GM12878 (cell line): ENCODE data around the gene C1RL. TPM values are rescaled to one million over a fixed set of nuclear protein-coding genes. Genes with fewer than 3 reads are reported as not detected.

Source experiments
- ATAC-seq: fragments of 200-7000 bp; cut with Tn5 transposase; 3 replicates; pipeline ENCODE4 v1.9.1; 2020; ENCODE audit warnings: mild to moderate bottlenecking, moderate library complexity
- BruUV-seq: library from RNA; stranded (reverse); fragments of 400-500 nt; replicated peaks from 2 replicates; lab custom pipeline; 2021; lab: Mats Ljungman, UMichigan
- CTCF ChIA-PET: fragments of 300-600 bp; sonication (Branson Sonifier 250); formaldehyde crosslinking; extraction: SDS; loops from one replicate; lab custom pipeline; 2021; ENCODE audit warnings: inconsistent platforms; lab: Yijun Ruan, JAX
- POLR2A ChIA-PET: fragments of 350-600 bp; formaldehyde crosslinking; extraction: SDS; loops from one replicate; lab custom pipeline; 2021; ENCODE audit warnings: inconsistent platforms; lab: Charles Lee
- RAD21 ChIA-PET: fragments of 300-600 bp; sonication (Branson Sonifier 250); formaldehyde crosslinking; loops from one replicate; lab custom pipeline; 2023; ENCODE audit warnings: antibody characterized with exemption; ENCODE audit not compliant: unreplicated experiment; lab: Charles Lee
- SMC1A ChIA-PET: fragments of 300-600 bp; sonication (Branson Sonifier 250); formaldehyde crosslinking; loops from one replicate; lab custom pipeline; 2023; ENCODE audit not compliant: unreplicated experiment, uncharacterized antibody; lab: Charles Lee
- DNase-seq: peaks from one replicate; pipeline ENCODE4 v3.0.0-alpha.2; 2011; ENCODE audit warnings: low read depth, low spot score
- FAIRE-seq: peaks from 3 replicates; lab custom pipeline; 2011; peaks lifted over from hg19 to GRCh38; lab: Jason Lieb, UNC
- H2AFZ ChIP-seq: 2 replicates; pipeline ENCODE4 v1.6.0; 2011; ENCODE audit warnings: low read depth, low read length, control low read depth; ENCODE audit not compliant: control insufficient read depth
- H3K27ac ChIP-seq: 2 replicates; pipeline ENCODE4 v1.5.1; 2011; ENCODE audit warnings: control low read depth; ENCODE audit not compliant: control insufficient read depth, insufficient read depth
- H3K27me3 ChIP-seq, 2 experiments: replicated peaks in 1 of 2; 2 replicates each; pipeline versions ENCODE4 v1.6.0 to v1.6.1; 2011; ENCODE audit warnings: low read length in 1 of 2; ENCODE audit not compliant: control insufficient read depth in 2 of 2, insufficient read depth in 2 of 2
- H3K36me3 ChIP-seq, 2 experiments: 2 replicates each; pipeline ENCODE4 v1.5.1; 2011; ENCODE audit warnings: low read length in 1 of 2; ENCODE audit not compliant: control insufficient read depth in 2 of 2, insufficient read depth in 2 of 2
- H3K4me1 ChIP-seq: 2 replicates; pipeline ENCODE4 v1.6.1; 2011; ENCODE audit warnings: mild to moderate bottlenecking, low read length, moderate library complexity, mixed read lengths; ENCODE audit not compliant: control insufficient read depth, insufficient read depth
- H3K4me2 ChIP-seq: 2 replicates; pipeline ENCODE4 v1.6.0; 2011; ENCODE audit warnings: control low read depth; ENCODE audit not compliant: control insufficient read depth, insufficient read depth
- H3K4me3 ChIP-seq: fragments of 200-600 bp; sonication (generic); 2 replicates; pipeline ENCODE4 v1.5.1; 2016
- H3K79me2 ChIP-seq: 2 replicates; pipeline ENCODE4 v1.6.0; 2011; ENCODE audit warnings: low read length; ENCODE audit not compliant: control insufficient read depth, insufficient read depth
- H3K9ac ChIP-seq: 2 replicates; pipeline ENCODE4 v1.8.0; 2011; ENCODE audit warnings: low read length, control low read depth, mixed read lengths; ENCODE audit not compliant: control insufficient read depth, insufficient read depth
- H3K9me3 ChIP-seq: replicated peaks from 3 replicates; pipeline ENCODE4 v1.5.1; 2011; ENCODE audit warnings: mild to moderate bottlenecking, low read length; ENCODE audit not compliant: control insufficient read depth, insufficient read depth
- H4K20me1 ChIP-seq: 2 replicates; pipeline ENCODE4 v1.6.0; 2011; ENCODE audit not compliant: control insufficient read depth, insufficient read depth
- ASH2L ChIP-seq: fragments of 300-600, 200-600 bp; sonication (generic); IDR thresholded peaks from 2 replicates; pipeline ENCODE4 v1.6.1; 2017; ENCODE audit warnings: low read depth, mild to moderate bottlenecking, borderline replicate concordance
- BCL11A ChIP-seq: IDR thresholded peaks from 2 replicates; pipeline ENCODE4 v1.6.1; 2011; ENCODE audit warnings: low read depth, low read length
- CHD1 ChIP-seq: IDR thresholded peaks from 2 replicates; pipeline ENCODE4 v1.6.1; 2012; ENCODE audit warnings: low read depth, low read length, improper control_type of control experiment
- EED ChIP-seq: sonication (generic); IDR thresholded peaks from 2 replicates; pipeline ENCODE4 v1.6.1; 2016; ENCODE audit warnings: antibody characterized with exemption, low read depth
- IKZF1 ChIP-seq: fragments of 450-650 bp; conservative IDR thresholded peaks from 2 replicates; pipeline ENCODE4 v1.6.1; 2017; ENCODE audit warnings: antibody characterized with exemption, mild to moderate bottlenecking
- MYB ChIP-seq: fragments of 150-350 bp; IDR thresholded peaks from 2 replicates; pipeline ENCODE4 v1.6.1; 2014; ENCODE audit warnings: mild to moderate bottlenecking, low read depth, low read length, borderline replicate concordance
- PAX5 ChIP-seq: IDR thresholded peaks from 2 replicates; pipeline ENCODE4 v1.6.1; 2011; ENCODE audit warnings: low read depth, low read length, borderline replicate concordance
- POLR2A ChIP-seq: IDR thresholded peaks from 2 replicates; pipeline ENCODE4 v1.6.1; 2011; ENCODE audit warnings: low read depth, mild to moderate bottlenecking, low read length
- RCOR1 ChIP-seq: conservative IDR thresholded peaks from 2 replicates; pipeline ENCODE4 v1.6.1; 2012; ENCODE audit warnings: low read depth, low read length, improper control_type of control experiment
- RELA ChIP-seq: fragments of 450-650 bp; IDR thresholded peaks from 2 replicates; pipeline ENCODE4 v1.8.0; 2014; ENCODE audit warnings: borderline replicate concordance; ENCODE audit not compliant: partially characterized antibody
- RFX5 ChIP-seq: IDR thresholded peaks from 2 replicates; pipeline ENCODE4 v1.6.1; 2011; ENCODE audit warnings: low read depth, low read length, improper control_type of control experiment
- RUNX3 ChIP-seq: IDR thresholded peaks from 2 replicates; pipeline ENCODE4 v1.6.1; 2012; ENCODE audit warnings: low read length, inconsistent platforms
- SMC3 ChIP-seq: IDR thresholded peaks from 2 replicates; pipeline ENCODE4 v1.6.1; 2011; ENCODE audit warnings: low read length, improper control_type of control experiment, borderline replicate concordance
- TAF1 ChIP-seq: IDR thresholded peaks from 2 replicates; pipeline ENCODE4 v1.6.1; 2011; ENCODE audit warnings: mild to moderate bottlenecking, low read depth, low read length, borderline replicate concordance
- WRNIP1 ChIP-seq: IDR thresholded peaks from 2 replicates; pipeline ENCODE4 v1.6.1; 2011; ENCODE audit warnings: low read depth, low read length, improper control_type of control experiment, borderline replicate concordance
- YY1 ChIP-seq: IDR thresholded peaks from 2 replicates; pipeline ENCODE4 v1.6.1; 2011; ENCODE audit warnings: low read depth, mild to moderate bottlenecking, low read length
- ZNF274 ChIP-seq: IDR thresholded peaks from one replicate; pipeline ENCODE4 v1.8.0; 2011; ENCODE audit not compliant: insufficient read length, insufficient read depth
- WGBS: methylation state at CpG from one replicate; pipeline ENCODE4 v1.1.6; 2016; ENCODE audit warnings: low lambda C conversion rate; ENCODE audit not compliant: insufficient replicate concordance, insufficient coverage; ENCODE audit errors: missing lambda C conversion rate; 5-methylcytosine and 5-hydroxymethylcytosine counted together
- in situ Hi-C: fragments of 300-500 bp; cut with MboI; formaldehyde crosslinking; loops from 9 replicates; pipeline ENCODE4 v1.14.3; 2018; ENCODE audit warnings: mixed read lengths
- intact Hi-C: fragments of 100-400 bp; cut with micrococcal nuclease; formaldehyde crosslinking; loops from one replicate; pipeline ENCODE4 v1.14.2; 2022; ENCODE audit not compliant: unreplicated experiment
- polyA plus RNA-seq, 11 experiments: library from polyadenylated mRNA; depleted of rRNA in 4 of 11; unstranded in 6 of 11; stranded (reverse) in 5 of 11; fragments of >200 nt; fragmentation: Nextera tagmentation in 4 of 11; fragmentation: Illumina TruSeq in 1 of 11; extraction: Ambion mirVana in 4 of 11; extraction: Trizol in 1 of 11; gene quantifications; 1 replicate in 1 of 11; 2 replicates in 10 of 11; pipeline versions ENCODE4 v1.2.1 to v1.2.3, GENCODE V29; 2011 to 2016; ENCODE audit warnings: inconsistent platforms in 2 of 11, missing spikeins in 2 of 11, low read depth in 1 of 11
- total RNA-seq, 4 experiments: library from RNA; depleted of rRNA in 3 of 4; stranded (reverse); fragments of >200 nt in 3 of 4; fragmentation: Illumina TruSeq in 1 of 4; extraction: Trizol in 1 of 4; gene quantifications; 2 replicates each; pipeline versions ENCODE4 v1.2.1 to v1.2.3, GENCODE V29; 2013 to 2021

The C1RL gene
- total and polyA plus RNA-seq, 10 of the 15 experiments (the other 5 are each of a cell fraction or from before 2014, with no cell fraction given): 1.3 to 12.8 (median 8.1) TPM

GRCh38 chr12:7096006-7096932, 12.7 kb downstream of the C1RL start (continued):
- TF ChIP-seq WRNIP1 (no peak), SMC3 (no peak)

GRCh38 chr12:7093892-7094291, 15.1 kb downstream of the C1RL start:
- SMC1A ChIA-PET: interaction anchor here (0.9 to 1.6 kb wide), 4 partner anchors 14 to 133 kb away, joined by 3 to 7 read pairs (median 4); no protein-coding TSS in a partner anchor
- no peak for DNase-seq
- WGBS: 70% methylated on average over 10 of the region's 10 CpGs

More at GRCh38 chr12:7093892-7094291, 15.1 kb downstream of the C1RL start:
- H3K27me3 ChIP-seq: no peaks in the 10 kb centered on the region; a peak in 1 of 4 replicates
- no peak for FAIRE-seq
- no peak overlapping the region for H3K4me2 ChIP-seq
- no peaks in the 10 kb centered on the region for H3K9me3 ChIP-seq
- TF ChIP-seq ZNF274: no peak
- no peak for TF ChIP-seq RFX5
- TF ChIP-seq RELA: no peak
- TF ChIP-seq IKZF1: no peak
- no peak for TF ChIP-seq ASH2L
- TF ChIP-seq PAX5: no peak
- TF ChIP-seq BCL11A: no peak
- no peak for TF ChIP-seq POLR2A
- TF ChIP-seq MYB: no peak
- no peak for TF ChIP-seq RCOR1
- no peak for TF ChIP-seq TAF1
- no peak for TF ChIP-seq YY1
- no peak for TF ChIP-seq CHD1
- TF ChIP-seq EED: no peak
- no peak for TF ChIP-seq RUNX3
- ChIA-PET CTCF (interaction anchor here (0.6 to 3.5 kb wide), 9 partner anchors 14 to 224 kb away, joined by 3 to 26 read pairs (median 4); partner anchors contain the start of genes C12orf57, C1RL, RNU7-1 and SPSB2), POLR2A (no interaction called here), RAD21 (interaction anchor here (1.4 kb wide), 2 partner anchors 14 to 150 kb away, joined by 4 read pairs; partner anchors contain the start of gene C12orf57)
- in situ Hi-C loops: no loop called here
- H3K27ac ChIP-seq: no peak overlapping the region
- no peak overlapping the region for H3K9ac ChIP-seq
- ATAC-seq: no peak
- H3K4me3 ChIP-seq: no peak overlapping the region
- H3K36me3 ChIP-seq: no peaks in the 10 kb centered on the region
- no peaks in the 10 kb centered on the region for H4K20me1 ChIP-seq
- intact Hi-C loops: loop anchor here (5.0 kb wide), 3 partner anchors 77 to 172 kb away; partner anchors contain the start of genes EMG1, LPCAT3 and PHB2
- H3K4me1 ChIP-seq: no peaks in the 10 kb centered on the region
- BruUV-seq: no TSS peak
- H2AFZ ChIP-seq: no peak overlapping the region
- H3K79me2 ChIP-seq: no peaks in the 10 kb centered on the region
